ENCODE data around the gene TICRR. TPM values are rescaled to one million over a fixed set of nuclear protein-coding genes. Genes with fewer than 3 reads are reported as not detected.

Gene TICRR
- total RNA-seq, 1 experiment from 2014 or later, result 37.4 TPM

DNA sequence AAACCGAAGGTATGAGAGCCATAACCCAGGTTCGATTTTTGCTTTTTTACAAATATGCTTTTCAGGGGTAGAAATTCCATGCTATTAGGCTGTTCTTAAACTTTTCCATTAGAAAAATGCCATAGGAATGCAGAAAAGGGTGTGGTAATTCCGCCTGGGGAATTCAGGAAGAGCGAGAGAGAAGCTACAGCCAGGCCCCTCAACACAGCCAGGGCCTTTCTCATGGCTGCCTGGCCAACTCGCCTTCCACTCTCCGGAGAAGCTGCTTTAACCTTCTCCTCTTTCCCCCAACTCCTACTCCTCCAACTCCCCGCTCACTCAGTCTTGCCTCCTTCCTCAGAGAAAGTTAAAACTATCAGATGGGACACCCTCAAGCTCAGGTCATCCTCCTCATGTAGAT lies 9.1 kb upstream of the TICRR start (continued):
- TF ChIP-seq STAT6 (CRISPR knock-in tag; conservative IDR thresholded peaks at IDR 0.05; ENCODE audit: low read depth) (no peak), SMAD3 (CRISPR knock-in tag; IDR thresholded peaks at IDR 0.05; ENCODE audit: borderline replicate concordance) (no peak)
- TF ChIP-seq, protein P1, sequence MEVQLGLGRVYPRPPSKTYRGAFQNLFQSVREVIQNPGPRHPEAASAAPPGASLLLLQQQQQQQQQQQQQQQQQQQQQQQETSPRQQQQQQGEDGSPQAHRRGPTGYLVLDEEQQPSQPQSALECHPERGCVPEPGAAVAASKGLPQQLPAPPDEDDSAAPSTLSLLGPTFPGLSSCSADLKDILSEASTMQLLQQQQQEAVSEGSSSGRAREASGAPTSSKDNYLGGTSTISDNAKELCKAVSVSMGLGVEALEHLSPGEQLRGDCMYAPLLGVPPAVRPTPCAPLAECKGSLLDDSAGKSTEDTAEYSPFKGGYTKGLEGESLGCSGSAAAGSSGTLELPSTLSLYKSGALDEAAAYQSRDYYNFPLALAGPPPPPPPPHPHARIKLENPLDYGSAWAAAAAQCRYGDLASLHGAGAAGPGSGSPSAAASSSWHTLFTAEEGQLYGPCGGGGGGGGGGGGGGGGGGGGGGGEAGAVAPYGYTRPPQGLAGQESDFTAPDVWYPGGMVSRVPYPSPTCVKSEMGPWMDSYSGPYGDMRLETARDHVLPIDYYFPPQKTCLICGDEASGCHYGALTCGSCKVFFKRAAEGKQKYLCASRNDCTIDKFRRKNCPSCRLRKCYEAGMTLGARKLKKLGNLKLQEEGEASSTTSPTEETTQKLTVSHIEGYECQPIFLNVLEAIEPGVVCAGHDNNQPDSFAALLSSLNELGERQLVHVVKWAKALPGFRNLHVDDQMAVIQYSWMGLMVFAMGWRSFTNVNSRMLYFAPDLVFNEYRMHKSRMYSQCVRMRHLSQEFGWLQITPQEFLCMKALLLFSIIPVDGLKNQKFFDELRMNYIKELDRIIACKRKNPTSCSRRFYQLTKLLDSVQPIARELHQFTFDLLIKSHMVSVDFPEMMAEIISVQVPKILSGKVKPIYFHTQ (CRISPR knock-in tag; IDR thresholded peaks at IDR 0.05), result no peak

- POLR2A ChIA-PET, result interaction anchor here (1.9 kb wide), 1 partner anchor 9 kb away, joined by 9 read pairs; the partner anchor contains the start of gene TICRR
- peaks cover 3% of the 10 kb centered on the region; the same call in 1 of the 2 replicates for H3K27me3 Mint-ChIP-seq (ENCODE audit: low read depth)
- no peak for ATAC-seq
- H3K9me3 Mint-ChIP-seq, result peaks cover 19% of the 10 kb centered on the region
- CTCF ChIA-PET, result interaction anchor here (1.2 to 2.6 kb wide), 3 partner anchors 8 to 75 kb away, joined by 4 to 12 read pairs (median 5); partner anchors contain the start of gene TICRR
- no peak for DNase-seq (ENCODE audit: low spot score)
- H3K4me1 Mint-ChIP-seq, result 0 out of 2 replicates have a peak, but pooled peaks cover 2% of the 10 kb centered on the region
- H3K36me3 Mint-ChIP-seq, result no peaks in the 10 kb centered on the region
- H3K27ac Mint-ChIP-seq, result no peak overlapping the region
- H3K4me3 Mint-ChIP-seq, result no peak overlapping the region
- no peak for TF ChIP-seq CREB1 (CRISPR knock-in tag; IDR thresholded peaks at IDR 0.05)
- TF ChIP-seq GRHL2 (CRISPR knock-in tag; IDR thresholded peaks at IDR 0.05; ENCODE audit: insufficient replicate concordance, severe bottlenecking), result no peak
- TF ChIP-seq ATF3 (CRISPR knock-in tag; conservative IDR thresholded peaks at IDR 0.05), result no peak
- TF ChIP-seq, protein P2, sequence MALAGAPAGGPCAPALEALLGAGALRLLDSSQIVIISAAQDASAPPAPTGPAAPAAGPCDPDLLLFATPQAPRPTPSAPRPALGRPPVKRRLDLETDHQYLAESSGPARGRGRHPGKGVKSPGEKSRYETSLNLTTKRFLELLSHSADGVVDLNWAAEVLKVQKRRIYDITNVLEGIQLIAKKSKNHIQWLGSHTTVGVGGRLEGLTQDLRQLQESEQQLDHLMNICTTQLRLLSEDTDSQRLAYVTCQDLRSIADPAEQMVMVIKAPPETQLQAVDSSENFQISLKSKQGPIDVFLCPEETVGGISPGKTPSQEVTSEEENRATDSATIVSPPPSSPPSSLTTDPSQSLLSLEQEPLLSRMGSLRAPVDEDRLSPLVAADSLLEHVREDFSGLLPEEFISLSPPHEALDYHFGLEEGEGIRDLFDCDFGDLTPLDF (CRISPR knock-in tag; IDR thresholded peaks at IDR 0.05), result no peak
- TF ChIP-seq OVOL2 (CRISPR knock-in tag; IDR thresholded peaks at IDR 0.05; ENCODE audit: borderline replicate concordance), result no peak
- no peak for TF ChIP-seq ELF4 (CRISPR knock-in tag; IDR thresholded peaks at IDR 0.05; ENCODE audit: low read depth)
- TF ChIP-seq, protein P3, sequence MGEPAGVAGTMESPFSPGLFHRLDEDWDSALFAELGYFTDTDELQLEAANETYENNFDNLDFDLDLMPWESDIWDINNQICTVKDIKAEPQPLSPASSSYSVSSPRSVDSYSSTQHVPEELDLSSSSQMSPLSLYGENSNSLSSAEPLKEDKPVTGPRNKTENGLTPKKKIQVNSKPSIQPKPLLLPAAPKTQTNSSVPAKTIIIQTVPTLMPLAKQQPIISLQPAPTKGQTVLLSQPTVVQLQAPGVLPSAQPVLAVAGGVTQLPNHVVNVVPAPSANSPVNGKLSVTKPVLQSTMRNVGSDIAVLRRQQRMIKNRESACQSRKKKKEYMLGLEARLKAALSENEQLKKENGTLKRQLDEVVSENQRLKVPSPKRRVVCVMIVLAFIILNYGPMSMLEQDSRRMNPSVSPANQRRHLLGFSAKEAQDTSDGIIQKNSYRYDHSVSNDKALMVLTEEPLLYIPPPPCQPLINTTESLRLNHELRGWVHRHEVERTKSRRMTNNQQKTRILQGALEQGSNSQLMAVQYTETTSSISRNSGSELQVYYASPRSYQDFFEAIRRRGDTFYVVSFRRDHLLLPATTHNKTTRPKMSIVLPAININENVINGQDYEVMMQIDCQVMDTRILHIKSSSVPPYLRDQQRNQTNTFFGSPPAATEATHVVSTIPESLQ (CRISPR knock-in tag; IDR thresholded peaks at IDR 0.05), result no peak
- TF ChIP-seq, protein P4, sequence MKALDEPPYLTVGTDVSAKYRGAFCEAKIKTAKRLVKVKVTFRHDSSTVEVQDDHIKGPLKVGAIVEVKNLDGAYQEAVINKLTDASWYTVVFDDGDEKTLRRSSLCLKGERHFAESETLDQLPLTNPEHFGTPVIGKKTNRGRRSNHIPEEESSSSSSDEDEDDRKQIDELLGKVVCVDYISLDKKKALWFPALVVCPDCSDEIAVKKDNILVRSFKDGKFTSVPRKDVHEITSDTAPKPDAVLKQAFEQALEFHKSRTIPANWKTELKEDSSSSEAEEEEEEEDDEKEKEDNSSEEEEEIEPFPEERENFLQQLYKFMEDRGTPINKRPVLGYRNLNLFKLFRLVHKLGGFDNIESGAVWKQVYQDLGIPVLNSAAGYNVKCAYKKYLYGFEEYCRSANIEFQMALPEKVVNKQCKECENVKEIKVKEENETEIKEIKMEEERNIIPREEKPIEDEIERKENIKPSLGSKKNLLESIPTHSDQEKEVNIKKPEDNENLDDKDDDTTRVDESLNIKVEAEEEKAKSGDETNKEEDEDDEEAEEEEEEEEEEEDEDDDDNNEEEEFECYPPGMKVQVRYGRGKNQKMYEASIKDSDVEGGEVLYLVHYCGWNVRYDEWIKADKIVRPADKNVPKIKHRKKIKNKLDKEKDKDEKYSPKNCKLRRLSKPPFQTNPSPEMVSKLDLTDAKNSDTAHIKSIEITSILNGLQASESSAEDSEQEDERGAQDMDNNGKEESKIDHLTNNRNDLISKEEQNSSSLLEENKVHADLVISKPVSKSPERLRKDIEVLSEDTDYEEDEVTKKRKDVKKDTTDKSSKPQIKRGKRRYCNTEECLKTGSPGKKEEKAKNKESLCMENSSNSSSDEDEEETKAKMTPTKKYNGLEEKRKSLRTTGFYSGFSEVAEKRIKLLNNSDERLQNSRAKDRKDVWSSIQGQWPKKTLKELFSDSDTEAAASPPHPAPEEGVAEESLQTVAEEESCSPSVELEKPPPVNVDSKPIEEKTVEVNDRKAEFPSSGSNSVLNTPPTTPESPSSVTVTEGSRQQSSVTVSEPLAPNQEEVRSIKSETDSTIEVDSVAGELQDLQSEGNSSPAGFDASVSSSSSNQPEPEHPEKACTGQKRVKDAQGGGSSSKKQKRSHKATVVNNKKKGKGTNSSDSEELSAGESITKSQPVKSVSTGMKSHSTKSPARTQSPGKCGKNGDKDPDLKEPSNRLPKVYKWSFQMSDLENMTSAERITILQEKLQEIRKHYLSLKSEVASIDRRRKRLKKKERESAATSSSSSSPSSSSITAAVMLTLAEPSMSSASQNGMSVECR (CRISPR knock-in tag; IDR thresholded peaks at IDR 0.05; ENCODE audit: borderline replicate concordance), result no peak
- no peak for TF ChIP-seq STAT6 (CRISPR knock-in tag; conservative IDR thresholded peaks at IDR 0.05; ENCODE audit: low read depth)
- no peak for TF ChIP-seq TEAD4 (CRISPR knock-in tag; IDR thresholded peaks at IDR 0.05)
- no peak for TF ChIP-seq ETV6 (CRISPR knock-in tag; IDR thresholded peaks at IDR 0.05)
- no peak for TF ChIP-seq TCF7 (CRISPR knock-in tag; IDR thresholded peaks at IDR 0.05; ENCODE audit: low read depth)
- TF ChIP-seq E2F5 (CRISPR knock-in tag; IDR thresholded peaks at IDR 0.05), result no peak
- no peak for TF ChIP-seq TEAD1 (CRISPR knock-in tag; IDR thresholded peaks at IDR 0.05)
These were observed 8.5 kb upstream of the TICRR start for GRCh38 chr15:89566621-89567294.

Measured in WTC11 (cell line).